ENCODE measurements around the gene LMLN. TPM values are rescaled to one million over a fixed set of nuclear protein-coding genes. Genes with fewer than 3 reads are reported as not detected.

LMLN gene
- total RNA-seq, 2 experiments from 2014 or later, result 2.3 to 3.0 TPM

- Mint-ChIP-seq H3K4me3 (no peak overlapping the region), H3K9me3 (no peaks in the 10 kb centered on the region), H3K36me3 (ENCODE audit: low read depth) (no peaks in the 10 kb centered on the region), H3K27ac (no peak overlapping the region), H3K4me1 (no peaks in the 10 kb centered on the region), H3K27me3 (no peaks in the 10 kb centered on the region)
- DNase-seq, result no peak
- ChIA-PET CTCF (no interaction called here), POLR2A (no interaction called here)
These were observed 58.4 kb downstream of the LMLN start for GRCh38 chr3:198018416-198018815.

- no peaks in the 10 kb centered on the region for H3K9me3 Mint-ChIP-seq
- DNase-seq, result no peak
- no peak overlapping the region for H3K27ac Mint-ChIP-seq
- no peaks in the 10 kb centered on the region for H3K27me3 Mint-ChIP-seq
- POLR2A ChIA-PET, result no interaction called here
- H3K4me1 Mint-ChIP-seq, result no peaks in the 10 kb centered on the region
- no peaks in the 10 kb centered on the region for H3K36me3 Mint-ChIP-seq (ENCODE audit: low read depth)
- H3K4me3 Mint-ChIP-seq, result no peak overlapping the region
- CTCF ChIA-PET, result no interaction called here
These were observed 59.1 kb downstream of the LMLN start for GRCh38 chr3:198019115-198019514.

GRCh38 chr3:198021320-198021719, 61.3 kb downstream of the LMLN start:
- Mint-ChIP-seq H3K27ac (no peak overlapping the region), H3K9me3 (no peaks in the 10 kb centered on the region), H3K4me3 (no peak overlapping the region), H3K4me1 (no peaks in the 10 kb centered on the region), H3K27me3 (no peaks in the 10 kb centered on the region), H3K36me3 (ENCODE audit: low read depth) (no peaks in the 10 kb centered on the region)
- ChIA-PET POLR2A (interaction anchor here (0.6 kb wide), 1 partner anchor 309 kb away, joined by 3 read pairs; no protein-coding TSS in a partner anchor), CTCF (no interaction called here)
- no peak for DNase-seq

- Mint-ChIP-seq H3K4me3 (no peak overlapping the region), H3K4me1 (no peaks in the 10 kb centered on the region), H3K27me3 (no peaks in the 10 kb centered on the region), H3K36me3 (ENCODE audit: low read depth) (no peaks in the 10 kb centered on the region), H3K27ac (no peak overlapping the region), H3K9me3 (no peaks in the 10 kb centered on the region)
- ChIA-PET CTCF (interaction anchor here (0.8 kb wide), 1 partner anchor 117 kb away, joined by 3 read pairs; no protein-coding TSS in a partner anchor), POLR2A (no interaction called here)
- no peak for DNase-seq
These were observed 62.6 kb downstream of the LMLN start for GRCh38 chr3:198022604-198023003.

GRCh38 chr3:198025644-198026043, 65.6 kb downstream of the LMLN start:
- Mint-ChIP-seq H3K4me1 (no peaks in the 10 kb centered on the region), H3K36me3 (ENCODE audit: low read depth) (no peaks in the 10 kb centered on the region), H3K9me3 (no peaks in the 10 kb centered on the region), H3K4me3 (no peak overlapping the region), H3K27ac (no peak overlapping the region), H3K27me3 (no peaks in the 10 kb centered on the region)
- ChIA-PET CTCF (no interaction called here), POLR2A (no interaction called here)
- DNase-seq, result no peak

- CTCF ChIA-PET, result no interaction called here
- no peak for DNase-seq
- POLR2A ChIA-PET, result no interaction called here
These were observed 66.6 kb downstream of the LMLN start for GRCh38 chr3:198026620-198027019.

GRCh38 chr3:198027045-198027798, 67.2 kb downstream of the LMLN start:
- Mint-ChIP-seq H3K4me1 (no peaks in the 10 kb centered on the region), H3K36me3 (ENCODE audit: low read depth) (no peaks in the 10 kb centered on the region), H3K27me3 (no peaks in the 10 kb centered on the region), H3K27ac (no peak overlapping the region), H3K9me3 (no peaks in the 10 kb centered on the region), H3K4me3 (no peak overlapping the region)
- DNase-seq, result no peak
- POLR2A ChIA-PET, result no interaction called here
- CTCF ChIA-PET, result no interaction called here

More at GRCh38 chr3:198026620-198027019, 66.6 kb downstream of the LMLN start:
- no peaks in the 10 kb centered on the region for H3K4me1 Mint-ChIP-seq
- no peak overlapping the region for H3K4me3 Mint-ChIP-seq
- H3K27me3 Mint-ChIP-seq, result no peaks in the 10 kb centered on the region
- no peak overlapping the region for H3K27ac Mint-ChIP-seq
- no peaks in the 10 kb centered on the region for H3K36me3 Mint-ChIP-seq (ENCODE audit: low read depth)
- no peaks in the 10 kb centered on the region for H3K9me3 Mint-ChIP-seq

GRCh38 chr3:198027799-198028390, 67.9 kb downstream of the LMLN start:
- Mint-ChIP-seq H3K27ac (no peak overlapping the region), H3K4me1 (no peaks in the 10 kb centered on the region), H3K9me3 (no peaks in the 10 kb centered on the region), H3K4me3 (no peak overlapping the region), H3K27me3 (no peaks in the 10 kb centered on the region), H3K36me3 (ENCODE audit: low read depth) (no peaks in the 10 kb centered on the region)
- CTCF ChIA-PET, result no interaction called here
- POLR2A ChIA-PET, result no interaction called here
- DNase-seq, result no peak

- H3K27ac Mint-ChIP-seq, result no peak overlapping the region
- H3K4me1 Mint-ChIP-seq, result no peaks in the 10 kb centered on the region
- ChIA-PET CTCF (no interaction called here), POLR2A (no interaction called here)
- no peak overlapping the region for H3K4me3 Mint-ChIP-seq
- no peaks in the 10 kb centered on the region for H3K27me3 Mint-ChIP-seq
- no peak for DNase-seq
- H3K36me3 Mint-ChIP-seq (ENCODE audit: low read depth), result no peaks in the 10 kb centered on the region
- H3K9me3 Mint-ChIP-seq, result no peaks in the 10 kb centered on the region
These were observed 68.7 kb downstream of the LMLN start for GRCh38 chr3:198028718-198029117.

GRCh38 chr3:198030125-198030524, 70.1 kb downstream of the LMLN start:
- no peak overlapping the region for H3K27ac Mint-ChIP-seq
- H3K9me3 Mint-ChIP-seq, result no peaks in the 10 kb centered on the region
- H3K4me3 Mint-ChIP-seq, result no peak overlapping the region
- DNase-seq, result no peak
- no peaks in the 10 kb centered on the region for H3K36me3 Mint-ChIP-seq (ENCODE audit: low read depth)
- H3K4me1 Mint-ChIP-seq, result no peaks in the 10 kb centered on the region
- H3K27me3 Mint-ChIP-seq, result no peaks in the 10 kb centered on the region
- POLR2A ChIA-PET, result no interaction called here
- CTCF ChIA-PET, result no interaction called here

- Mint-ChIP-seq H3K36me3 (ENCODE audit: low read depth) (no peaks in the 10 kb centered on the region), H3K27ac (no peak overlapping the region), H3K4me1 (no peaks in the 10 kb centered on the region), H3K9me3 (no peaks in the 10 kb centered on the region), H3K27me3 (no peaks in the 10 kb centered on the region), H3K4me3 (no peak overlapping the region)
- CTCF ChIA-PET, result no interaction called here
- POLR2A ChIA-PET, result no interaction called here
- no peak for DNase-seq
These were observed 70.7 kb downstream of the LMLN start for GRCh38 chr3:198030726-198031125.

GRCh38 chr3:198032039-198032936, 72.3 kb downstream of the LMLN start:
- DNase-seq, result no peak
- Mint-ChIP-seq H3K36me3 (ENCODE audit: low read depth) (no peaks in the 10 kb centered on the region), H3K27ac (no peak overlapping the region), H3K9me3 (no peaks in the 10 kb centered on the region), H3K27me3 (no peaks in the 10 kb centered on the region), H3K4me3 (no peak overlapping the region), H3K4me1 (no peaks in the 10 kb centered on the region)
- ChIA-PET CTCF (no interaction called here), POLR2A (no interaction called here)

- H3K9me3 Mint-ChIP-seq, result no peaks in the 10 kb centered on the region
- H3K36me3 Mint-ChIP-seq (ENCODE audit: low read depth), result peaks cover 5% of the 10 kb centered on the region
- H3K4me1 Mint-ChIP-seq, result peaks cover 4% of the 10 kb centered on the region
- H3K27me3 Mint-ChIP-seq, result no peaks in the 10 kb centered on the region
- POLR2A ChIA-PET, result no interaction called here
- DNase-seq, result no peak
- CTCF ChIA-PET, result no interaction called here
- no peak overlapping the region for H3K4me3 Mint-ChIP-seq
- H3K27ac Mint-ChIP-seq, result no peak overlapping the region
These were observed 83.1 kb downstream of the LMLN start for GRCh38 chr3:198043119-198043518.
